PC-9 (cell line): ENCODE results near the gene GGACT. TPM values are rescaled to one million over a fixed set of nuclear protein-coding genes. Genes with fewer than 3 reads are reported as not detected.

Experiments used
- BruUV-seq: library from RNA; stranded (reverse); fragments of 400-500 nt; replicated peaks from 2 replicates; lab custom pipeline; 2021; lab: Mats Ljungman, UMichigan
- CTCF ChIA-PET: fragments of 300-600 bp; sonication (Branson Sonifier 250); formaldehyde crosslinking; loops from one replicate; lab custom pipeline; 2022; ENCODE audit warnings: antibody characterized with exemption; lab: Charles Lee
- POLR2A ChIA-PET: fragments of 300-600 bp; sonication (Branson Sonifier 250); formaldehyde crosslinking; loops from one replicate; lab custom pipeline; 2022; ENCODE audit warnings: antibody characterized with exemption; ENCODE audit not compliant: unreplicated experiment; lab: Charles Lee
- DNase-seq, 2 experiments: peaks; one replicate each; pipeline versions ENCODE4 v3.0.0 to v3.0.0-alpha.2; 2015 to 2022; ENCODE audit warnings: mixed read lengths in 1 of 2
- H2AFZ ChIP-seq: fragments of 200-600 bp; sonication (generic); 2 replicates; pipeline ENCODE4 v1.8.1; 2017; ENCODE audit warnings: antibody characterized with exemption
- H3F3A ChIP-seq: fragments of 200-600 bp; sonication (generic); 2 replicates; pipeline ENCODE4 v1.8.1; 2017; ENCODE audit warnings: antibody characterized with exemption, mild to moderate bottlenecking, low read depth; ENCODE audit not compliant: insufficient read depth
- H3K27ac ChIP-seq: fragments of 200-600 bp; sonication (generic); 2 replicates; pipeline ENCODE4 v1.6.1; 2016; ENCODE audit warnings: mixed run types
- H3K27me3 ChIP-seq: fragments of 200-600 bp; sonication (generic); 2 replicates; pipeline ENCODE4 v1.6.1; 2016; ENCODE audit warnings: low read depth, mixed run types; ENCODE audit not compliant: insufficient read depth
- H3K36me3 ChIP-seq: fragments of 200-600 bp; sonication (generic); 2 replicates; pipeline ENCODE4 v1.6.1; 2016; ENCODE audit warnings: low read depth, mixed run types
- H3K4me1 ChIP-seq: fragments of 200-600 bp; sonication (generic); replicated peaks from 2 replicates; pipeline ENCODE4 v1.6.1; 2016; ENCODE audit warnings: mixed run types; ENCODE audit not compliant: insufficient read depth
- H3K4me2 ChIP-seq: fragments of 200-600 bp; sonication (generic); 2 replicates; pipeline ENCODE4 v1.6.1; 2017; ENCODE audit warnings: mixed run types
- H3K4me3 ChIP-seq: fragments of 200-600 bp; sonication (generic); 2 replicates; pipeline ENCODE4 v1.6.1; 2016; ENCODE audit warnings: mixed run types
- H3K79me2 ChIP-seq: fragments of 200-600 bp; sonication (generic); 2 replicates; pipeline ENCODE4 v1.6.1; 2017; ENCODE audit warnings: low read depth, mixed run types
- H3K9me2 ChIP-seq: fragments of 200-600 bp; sonication (generic); 2 replicates; pipeline ENCODE4 v1.8.1; 2017; ENCODE audit warnings: mild to moderate bottlenecking; ENCODE audit not compliant: insufficient read depth
- H3K9me3 ChIP-seq: fragments of 200-600 bp; sonication (generic); 2 replicates; pipeline ENCODE4 v1.8.1; 2016; ENCODE audit warnings: low read depth; ENCODE audit not compliant: insufficient read depth
- H4K20me1 ChIP-seq: fragments of 200-600 bp; sonication (generic); 2 replicates; pipeline ENCODE4 v1.8.1; 2017; ENCODE audit not compliant: insufficient read depth
- CTCF ChIP-seq: fragments of 200-600 bp; sonication (generic); conservative IDR thresholded peaks from 2 replicates; pipeline ENCODE4 v1.6.1; 2017; ENCODE audit warnings: mixed run types, antibody characterized with exemption, mild to moderate bottlenecking, moderate library complexity
- EZH2 ChIP-seq: fragments of 200-600 bp; sonication (generic); IDR thresholded peaks from 2 replicates; pipeline ENCODE4 v1.8.0; 2017; ENCODE audit warnings: antibody characterized with exemption, low read depth
- intact Hi-C: fragments of 100-400 bp; cut with micrococcal nuclease; formaldehyde crosslinking; loops from one replicate; pipeline ENCODE4 v1.10.0; 2022; ENCODE audit not compliant: unreplicated experiment
- total RNA-seq: library from RNA; stranded (reverse); gene quantifications from 2 replicates; pipeline ENCODE4 v1.2.3, GENCODE V29; 2021

Gene GGACT
- total RNA-seq, 1 experiment from 2014 or later = 4.9 TPM

GRCh38 chr13:100513171-100513570 lies 75.4 kb downstream of the GGACT start:
- Histone ChIP-seq H3K4me3 (no peak overlapping the region), H3K4me2 (no peak overlapping the region), H2AFZ (no peak overlapping the region), H3K9me3 (no peaks in the 10 kb centered on the region), H3K9me2 (no peaks in the 10 kb centered on the region), H4K20me1 (no peaks in the 10 kb centered on the region), H3K36me3 (no peaks in the 10 kb centered on the region), H3K27ac (no peak overlapping the region), H3F3A (no peaks in the 10 kb centered on the region), H3K4me1 (no peaks in the 10 kb centered on the region), H3K79me2 (no peaks in the 10 kb centered on the region), H3K27me3 (no peaks in the 10 kb centered on the region)
- ChIA-PET POLR2A (no interaction called here), CTCF (no interaction called here)
- no peak for DNase-seq
- no peak for TF ChIP-seq CTCF
- no peak for TF ChIP-seq EZH2
- no TSS peak for BruUV-seq
- intact Hi-C loops = loop anchor here (10.0 kb wide), 1 partner anchor 528 kb away; the partner anchor contains the start of gene ZIC2

GRCh38 chr13:100512422-100512821 lies 76.2 kb downstream of the GGACT start:
- no peaks in the 10 kb centered on the region for H3K4me1 ChIP-seq
- TF ChIP-seq EZH2 (no peak), CTCF (no peak)
- no peaks in the 10 kb centered on the region for H3K9me3 ChIP-seq
- no peaks in the 10 kb centered on the region for H4K20me1 ChIP-seq
- intact Hi-C loops = loop anchor here (10.0 kb wide), 1 partner anchor 528 kb away; the partner anchor contains the start of gene ZIC2
- ChIA-PET CTCF (no interaction called here), POLR2A (no interaction called here)
- no peaks in the 10 kb centered on the region for H3K36me3 ChIP-seq
- H3K4me3 ChIP-seq = no peak overlapping the region
- DNase-seq = peak in 1 of 2 experiments; percentile 6
- BruUV-seq = no TSS peak
- H3F3A ChIP-seq = no peaks in the 10 kb centered on the region
- H3K9me2 ChIP-seq = no peaks in the 10 kb centered on the region
- H3K79me2 ChIP-seq = no peaks in the 10 kb centered on the region
- no peak overlapping the region for H3K27ac ChIP-seq
- H3K27me3 ChIP-seq = no peaks in the 10 kb centered on the region
- no peak overlapping the region for H2AFZ ChIP-seq
- no peak overlapping the region for H3K4me2 ChIP-seq

GRCh38 chr13:100511466-100511865 lies 77.1 kb downstream of the GGACT start:
- Histone ChIP-seq H3K9me3 (no peaks in the 10 kb centered on the region), H3K27ac (no peak overlapping the region), H3K4me1 (no peaks in the 10 kb centered on the region), H3K27me3 (no peaks in the 10 kb centered on the region), H3F3A (no peaks in the 10 kb centered on the region), H3K9me2 (no peaks in the 10 kb centered on the region), H3K79me2 (no peaks in the 10 kb centered on the region), H2AFZ (no peak overlapping the region), H3K4me3 (no peak overlapping the region), H4K20me1 (no peaks in the 10 kb centered on the region), H3K36me3 (no peaks in the 10 kb centered on the region), H3K4me2 (no peak overlapping the region)
- ChIA-PET POLR2A (no interaction called here), CTCF (no interaction called here)
- no peak for TF ChIP-seq CTCF
- BruUV-seq = no TSS peak
- intact Hi-C loops = loop anchor here (10.0 kb wide), 1 partner anchor 527 kb away; the partner anchor contains the start of gene ZIC2
- DNase-seq = no peak
